Thyroid gland (tissue), 4 donors: ENCODE results near the gene NEK7. TPM values are rescaled to one million over a fixed set of nuclear protein-coding genes. Genes with fewer than 3 reads are reported as not detected.

Source experiments
- DNase-seq, 2 donors: peaks; one replicate each; pipeline ENCODE4 v3.0.0-alpha.2; 2019
- H3K27ac ChIP-seq, 3 donors: fragments of 200-600 bp; sonication (generic); 1 replicate in 2 of 3; 2 replicates in 1 of 3; pipeline ENCODE4 v1.5.1; 2016 to 2019; ENCODE audit warnings: mild to moderate bottlenecking in 1 of 3, moderate library complexity in 1 of 3
- H3K27me3 ChIP-seq: fragments of 200-600 bp; sonication (generic); one replicate; pipeline ENCODE4 v1.5.1; 2019
- H3K36me3 ChIP-seq, 2 donors: fragments of 200-600 bp; sonication (generic); one replicate each; pipeline ENCODE4 v1.5.1; 2016 to 2019
- H3K4me1 ChIP-seq, 2 donors: fragments of 200-600 bp; sonication (generic); one replicate each; pipeline ENCODE4 v1.5.1; 2017 to 2019
- H3K4me3 ChIP-seq, 3 donors: fragments of 200-600 bp; sonication (generic); replicated peaks in 1 of 3; 1 replicate in 2 of 3; 2 replicates in 1 of 3; pipeline ENCODE4 v1.5.1; 2016; ENCODE audit warnings: mild to moderate bottlenecking in 1 of 3
- H3K9me3 ChIP-seq: fragments of 200-600 bp; sonication (generic); one replicate; pipeline ENCODE4 v1.5.1; 2017
- CTCF ChIP-seq, 6 experiments: fragments of 200-600 bp in 3 of 6; fragments of 450-650 bp in 3 of 6; sonication (generic) in 3 of 6; IDR thresholded peaks; one replicate each; pipeline ENCODE4 v1.5.1; 2016 to 2019; ENCODE audit warnings: antibody characterized with exemption in 6 of 6, mild to moderate bottlenecking in 2 of 6, inconsistent platforms in 1 of 6, moderate library complexity in 1 of 6
- POLR2A ChIP-seq, 2 donors: fragments of 450-650 bp; IDR thresholded peaks; one replicate each; pipeline ENCODE4 v1.6.1; 2017; ENCODE audit warnings: antibody characterized with exemption in 2 of 2, mild to moderate bottlenecking in 2 of 2, moderate library complexity in 1 of 2
- WGBS, 2 donors: methylation state at CpG; one replicate each; pipeline ENCODE4 v1.1.5; 2017; 5-methylcytosine and 5-hydroxymethylcytosine counted together
- intact Hi-C: fragments of 100-400 bp; cut with DNase I; formaldehyde crosslinking; loops from one replicate; pipeline ENCODE4 v1.15.1; 2023
- total RNA-seq, 4 donors: library from RNA; depleted of rRNA; stranded (reverse); fragments of >200 nt; gene quantifications; one replicate each; pipeline ENCODE4 v1.2.3, GENCODE V29; 2016

The NEK7 gene
- total RNA-seq, 4 donors from 2014 or later, result 65.6 to 102 (median 77.7) TPM

- Histone ChIP-seq H3K4me3 (no peak overlapping the region), H3K27ac (no peak overlapping the region), H3K4me1 (no peaks in the 10 kb centered on the region), H3K27me3 (no peaks in the 10 kb centered on the region), H3K36me3 (peaks cover 3 to 4% of the 10 kb centered on the region in 2 donors), H3K9me3 (no peaks in the 10 kb centered on the region)
- 88 to 91% methylated on average over 6 of the region's 6 CpGs for WGBS, 2 donors
- no peak for TF ChIP-seq POLR2A (IDR thresholded peaks at IDR 0.05)
- no peak for TF ChIP-seq CTCF (IDR thresholded peaks at IDR 0.05)
- no peak for DNase-seq
- intact Hi-C loops, result no loop called here
Measured at GRCh38 chr1:198320759-198321158, 164.0 kb downstream of the NEK7 start.

GRCh38 chr1:198326232-198326631, 169.4 kb downstream of the NEK7 start:
- Histone ChIP-seq H3K36me3 (no peaks in the 10 kb centered on the region), H3K4me1 (no peaks in the 10 kb centered on the region), H3K4me3 (no peak overlapping the region), H3K9me3 (no peaks in the 10 kb centered on the region), H3K27me3 (no peaks in the 10 kb centered on the region), H3K27ac (no peak overlapping the region)
- TF ChIP-seq CTCF (IDR thresholded peaks at IDR 0.05) (no peak), POLR2A (IDR thresholded peaks at IDR 0.05) (no peak)
- intact Hi-C loops, result no loop called here
- 74 to 77% methylated on average over 3 of the region's 3 CpGs for WGBS, 2 donors
- DNase-seq, result no peak

GRCh38 chr1:198326915-198327314, 170.1 kb downstream of the NEK7 start:
- H3K27ac ChIP-seq, result no peak overlapping the region
- intact Hi-C loops, result no loop called here
- TF ChIP-seq CTCF (IDR thresholded peaks at IDR 0.05), result no peak
- TF ChIP-seq POLR2A (IDR thresholded peaks at IDR 0.05), result no peak
- no peaks in the 10 kb centered on the region for H3K27me3 ChIP-seq
- 52 to 56% methylated on average over 4 of the region's 4 CpGs for WGBS, 2 donors
- no peaks in the 10 kb centered on the region for H3K36me3 ChIP-seq
- H3K9me3 ChIP-seq, result no peaks in the 10 kb centered on the region
- DNase-seq, result no peak
- no peak overlapping the region for H3K4me3 ChIP-seq
- no peaks in the 10 kb centered on the region for H3K4me1 ChIP-seq

- 93% methylated on average over 10 of the region's 10 CpGs for WGBS, 2 donors
- no peak for DNase-seq
- no peak overlapping the region for H3K27ac ChIP-seq
Measured at GRCh38 chr1:198328458-198329032, 171.7 kb downstream of the NEK7 start.

More at GRCh38 chr1:198328458-198329032, 171.7 kb downstream of the NEK7 start:
- no peaks in the 10 kb centered on the region for H3K9me3 ChIP-seq
- H3K36me3 ChIP-seq, result no peaks in the 10 kb centered on the region
- intact Hi-C loops, result no loop called here
- TF ChIP-seq POLR2A (IDR thresholded peaks at IDR 0.05), result no peak
- TF ChIP-seq CTCF (IDR thresholded peaks at IDR 0.05), result no peak
- H3K27me3 ChIP-seq, result no peaks in the 10 kb centered on the region
- no peak overlapping the region for H3K4me3 ChIP-seq
- no peaks in the 10 kb centered on the region for H3K4me1 ChIP-seq
